IPS DF 19.7 (cell line): ENCODE data around the gene ATP5F1E.
"Not testable (repeated sequence)": the region's sequence is repeated elsewhere in the genome, so short reads cannot be mapped to it uniquely, and the experiment has no call there.

Experiments
- DNase-seq: peaks from one replicate; pipeline ENCODE4 v3.0.0-alpha.2; 2013; ENCODE audit warnings: low read depth, low spot score

The ATP5F1E gene

DNA sequence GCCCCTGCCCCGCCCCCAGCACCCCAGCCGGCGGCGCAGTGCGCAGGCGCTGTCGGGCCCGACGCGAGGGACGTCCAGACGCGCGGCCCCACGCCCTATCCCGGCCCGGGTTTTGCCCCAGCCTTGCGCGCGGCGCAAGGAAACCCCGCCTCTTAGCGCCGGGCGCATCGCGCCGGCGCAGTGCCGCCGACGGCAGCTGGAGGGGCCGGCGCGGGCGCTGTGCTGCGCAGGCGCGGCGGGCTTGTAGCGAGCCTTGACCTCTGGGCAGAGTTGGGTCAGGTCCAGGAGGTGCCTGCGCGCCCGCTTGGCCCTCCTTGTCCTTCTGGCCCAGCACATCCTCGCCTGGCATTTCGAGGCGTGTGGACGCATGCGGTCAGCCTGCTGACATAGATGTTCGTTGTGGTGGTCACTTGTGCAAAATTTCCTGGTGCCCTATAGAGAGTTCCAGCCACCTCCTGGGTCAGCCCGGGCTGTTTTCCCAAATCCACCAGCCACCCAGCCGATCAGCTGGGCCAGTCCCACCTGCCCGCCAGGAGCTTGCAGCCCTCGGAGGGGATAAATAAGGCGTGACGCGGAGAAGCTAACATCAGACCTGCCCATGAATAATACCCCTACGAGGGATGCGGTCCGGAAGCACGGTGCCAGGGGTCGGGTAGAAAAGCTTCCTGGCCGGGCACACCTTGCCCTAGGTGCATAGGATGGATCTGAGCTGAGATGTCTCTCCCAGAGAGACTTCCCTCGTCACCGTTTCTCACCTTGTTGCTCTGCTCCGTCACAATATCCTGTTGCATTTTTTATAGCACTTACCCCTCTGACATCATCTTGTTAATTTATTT, 10.9 kb upstream of the ATP5F1E start:
- DNase-seq, result no peak

DNA sequence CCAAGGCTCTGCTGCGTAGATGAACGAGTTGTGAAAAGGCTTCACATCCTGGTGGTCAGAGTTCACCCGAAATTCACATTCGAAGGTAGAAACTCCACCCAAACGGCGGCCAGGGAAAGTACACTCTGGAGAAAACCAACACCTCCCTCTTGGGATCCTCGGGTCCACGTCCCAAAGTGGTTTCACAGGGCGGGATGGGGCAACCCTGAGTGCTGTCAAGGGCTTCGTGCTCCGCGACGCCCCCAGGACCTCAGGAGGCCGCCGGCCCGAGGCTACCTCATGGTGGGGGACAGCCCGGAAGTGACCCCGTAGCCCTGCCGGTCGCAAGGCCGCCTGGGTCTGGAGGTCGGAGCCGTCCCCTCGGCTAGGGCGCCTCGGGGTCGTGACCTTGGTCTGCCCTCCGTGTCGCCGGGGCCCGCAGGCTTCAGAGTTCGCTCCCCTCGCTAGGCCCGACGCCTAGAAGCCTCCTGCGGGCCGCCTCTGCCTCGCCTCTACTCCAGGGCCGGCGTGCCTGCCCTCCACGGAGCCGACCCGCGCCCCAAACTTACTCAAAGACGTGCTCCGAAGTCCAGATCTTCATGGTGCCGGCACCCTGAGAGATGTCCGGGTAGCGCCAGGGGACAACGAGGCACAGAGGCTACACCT, 10.1 kb upstream of the ATP5F1E start, which contains the start of gene PRELID3B:
TSS of gene PRELID3B (minus strand) at position 636 of the 645 bp plus-strand sequence. CDS start at position 580, 56 bp downstream.
- no peak for DNase-seq

DNA sequence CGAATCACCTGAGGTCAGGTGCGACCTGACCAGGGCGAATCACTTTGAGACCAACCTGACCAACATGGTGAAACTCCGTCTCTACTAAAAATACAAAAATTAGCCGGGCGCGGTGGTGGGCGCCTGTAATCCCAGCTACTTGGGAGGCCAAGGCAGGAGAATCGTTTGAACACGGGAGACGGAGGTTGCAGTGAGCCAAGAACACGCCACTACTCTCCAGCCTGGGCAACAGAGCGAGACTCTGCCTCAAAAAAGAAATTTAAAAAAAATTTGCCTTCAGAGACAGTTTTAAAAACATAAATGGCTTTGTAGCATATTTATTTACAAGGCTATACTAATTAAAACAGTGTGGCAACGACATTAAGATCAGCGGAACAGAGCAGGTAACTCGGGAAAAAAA, 9.4 kb upstream of the ATP5F1E start:
- not testable (repeated sequence) for DNase-seq

DNA sequence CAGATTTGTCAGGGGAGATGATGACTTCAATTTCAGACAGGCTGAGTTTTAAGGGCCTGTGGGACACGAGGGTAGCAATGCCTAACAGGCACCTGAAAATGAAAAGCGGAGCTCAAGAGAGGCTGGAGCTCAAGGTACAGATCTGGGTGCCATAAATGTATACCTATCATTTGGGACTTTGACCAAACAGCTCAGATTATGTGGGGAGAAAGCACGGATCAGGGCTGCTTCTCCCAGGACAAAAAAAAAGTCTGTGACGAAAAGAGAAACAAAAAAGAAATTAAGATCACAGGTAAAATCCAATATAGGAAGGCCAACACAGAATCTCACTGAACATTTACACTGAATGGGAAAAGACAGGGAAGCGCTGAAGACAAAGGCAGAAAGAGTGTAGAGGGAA, 8.5 kb upstream of the ATP5F1E start:
- no peak for DNase-seq

DNA sequence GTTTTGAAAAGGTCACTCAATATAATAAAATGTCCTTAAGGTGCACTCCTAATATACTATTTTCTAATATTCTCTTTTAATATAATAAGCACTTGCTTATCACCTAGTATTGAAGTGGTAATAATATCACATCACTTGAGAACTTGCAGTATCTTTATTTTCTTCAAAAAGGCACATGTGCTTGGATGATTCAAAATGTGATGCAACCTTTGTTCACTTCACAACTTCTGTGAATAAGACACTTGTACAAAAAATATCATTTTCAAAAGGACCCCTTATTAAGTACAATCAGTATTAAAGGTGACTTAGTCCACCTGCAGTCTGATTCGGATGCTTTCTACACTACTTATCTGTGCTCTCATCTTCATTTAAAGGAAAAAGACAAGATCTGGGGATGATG, 7.1 kb upstream of the ATP5F1E start:
- no peak for DNase-seq

DNA sequence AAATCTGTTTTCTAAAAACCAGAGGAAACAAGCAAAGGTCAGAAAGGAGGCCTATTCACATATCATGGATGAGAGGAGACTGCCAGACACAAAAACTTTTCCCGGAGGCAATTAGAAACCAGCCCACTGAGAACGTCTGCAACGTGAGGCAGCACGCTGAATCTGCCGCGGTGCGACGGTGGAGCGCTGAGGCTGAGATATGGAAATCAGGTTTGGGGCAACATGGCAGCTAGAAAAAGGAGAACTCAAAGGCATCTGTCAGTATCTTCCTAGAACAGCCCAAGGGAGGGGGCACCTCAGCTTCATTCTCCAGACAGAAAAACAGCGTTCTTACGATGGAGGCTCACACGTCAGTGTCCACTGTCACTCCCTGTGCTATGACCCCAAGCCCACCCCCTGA, 5.3 kb upstream of the ATP5F1E start:
- DNase-seq, result no peak

DNA sequence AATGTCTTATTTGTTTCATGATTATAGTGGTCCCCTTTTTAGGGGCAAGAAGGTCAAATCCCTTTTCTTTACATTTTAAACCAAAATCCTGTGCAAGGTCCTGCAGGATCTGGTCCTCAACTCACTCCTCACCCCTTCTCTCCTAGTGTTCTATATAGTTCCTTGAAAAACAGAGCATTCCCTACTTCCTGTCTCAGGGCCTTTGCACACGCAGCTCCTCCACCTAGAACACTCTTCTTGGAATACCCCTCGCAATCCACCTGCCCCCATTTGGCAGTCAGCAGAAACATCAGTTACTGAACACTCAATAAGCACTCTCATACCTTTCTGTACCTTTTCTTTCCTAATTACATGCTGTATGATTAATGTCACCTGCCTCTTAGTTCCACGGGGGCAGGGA, 3.2 kb upstream of the ATP5F1E start:
- no peak for DNase-seq

DNA sequence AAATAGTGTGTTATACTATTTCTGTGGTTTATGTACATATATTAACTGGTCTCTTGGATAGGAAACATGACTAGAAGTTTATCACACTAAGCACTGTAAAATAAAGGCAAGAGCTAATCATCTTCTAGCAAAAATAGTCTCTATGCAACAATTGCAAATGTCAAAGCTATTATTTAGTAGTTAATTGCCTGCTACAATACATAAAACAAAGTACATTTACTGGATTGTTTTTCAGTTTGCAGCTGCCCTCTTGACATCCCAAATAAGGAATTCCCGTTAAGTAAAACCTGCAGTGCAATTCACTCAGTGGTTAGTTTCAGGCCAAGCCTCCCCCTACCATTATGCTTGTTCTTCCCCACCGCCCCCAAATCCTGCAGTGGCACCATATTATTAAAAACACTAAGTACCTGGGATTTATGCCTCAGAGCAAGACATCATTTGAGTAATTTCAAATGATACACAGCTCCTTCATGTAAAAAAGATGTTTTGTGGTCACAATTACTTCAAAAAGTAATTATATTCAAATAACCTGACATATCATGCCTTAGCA, 1.6 kb upstream of the ATP5F1E start:
- DNase-seq, result no peak

DNA sequence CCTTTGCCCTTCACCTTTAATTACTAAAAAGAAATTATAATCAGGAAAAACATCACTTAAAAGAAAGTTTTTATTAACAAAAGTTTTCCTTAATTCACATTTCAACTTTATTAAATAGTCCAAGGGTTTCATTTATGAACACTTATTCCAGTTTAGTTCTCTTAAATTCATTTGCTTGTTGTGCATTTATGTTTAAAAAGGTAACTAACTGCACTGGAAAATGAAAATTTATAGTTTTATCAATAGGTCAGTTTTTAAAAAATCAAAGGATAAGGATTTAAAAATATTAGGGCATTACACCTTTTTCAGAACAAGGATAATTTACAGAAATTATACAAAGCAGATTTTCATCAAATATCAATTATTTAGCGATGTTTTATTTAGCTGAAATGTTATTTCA, 958 bp upstream of the ATP5F1E start:
- no peak for DNase-seq

DNA sequence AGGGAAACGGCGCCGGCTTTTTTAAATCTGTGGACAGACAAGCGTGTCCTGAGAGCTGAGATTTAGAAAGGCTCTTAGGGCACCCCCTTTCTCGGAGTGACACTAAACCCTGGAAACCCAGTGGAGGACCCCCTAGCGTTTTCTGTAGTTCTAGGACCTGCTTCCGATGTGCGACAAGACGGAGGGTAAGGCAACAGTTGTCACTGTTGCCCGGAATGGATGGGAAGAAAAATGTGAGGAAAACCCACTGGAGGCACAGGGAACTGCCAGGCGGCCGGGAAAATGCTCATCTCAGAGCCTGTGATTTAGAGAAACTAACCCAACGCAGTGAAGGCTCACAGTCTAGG, 551 bp upstream of the ATP5F1E start:
- no peak for DNase-seq

DNA sequence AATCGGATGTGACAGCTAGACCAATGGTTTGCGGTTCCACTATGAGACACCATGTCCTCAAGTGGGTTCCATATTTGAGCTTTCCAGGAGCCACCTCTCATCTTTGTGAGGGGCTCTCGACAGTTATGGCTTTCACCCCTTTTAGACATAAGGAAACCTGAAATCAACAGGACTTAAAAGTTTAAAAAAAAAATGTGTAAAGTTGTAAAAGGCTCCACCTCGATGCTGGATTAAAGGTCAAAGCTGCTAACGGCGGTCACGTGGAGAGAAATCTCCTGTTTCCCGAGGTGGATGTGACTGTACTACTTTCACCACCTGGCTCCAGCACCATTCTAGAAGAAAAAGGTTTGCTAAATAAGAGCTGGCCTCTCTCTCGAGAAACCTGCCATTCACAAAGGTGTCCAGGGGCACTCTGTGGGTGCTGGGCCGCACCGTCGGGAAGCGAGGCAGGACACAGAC, 542 bp downstream of the ATP5F1E start:
- no peak for DNase-seq

DNA sequence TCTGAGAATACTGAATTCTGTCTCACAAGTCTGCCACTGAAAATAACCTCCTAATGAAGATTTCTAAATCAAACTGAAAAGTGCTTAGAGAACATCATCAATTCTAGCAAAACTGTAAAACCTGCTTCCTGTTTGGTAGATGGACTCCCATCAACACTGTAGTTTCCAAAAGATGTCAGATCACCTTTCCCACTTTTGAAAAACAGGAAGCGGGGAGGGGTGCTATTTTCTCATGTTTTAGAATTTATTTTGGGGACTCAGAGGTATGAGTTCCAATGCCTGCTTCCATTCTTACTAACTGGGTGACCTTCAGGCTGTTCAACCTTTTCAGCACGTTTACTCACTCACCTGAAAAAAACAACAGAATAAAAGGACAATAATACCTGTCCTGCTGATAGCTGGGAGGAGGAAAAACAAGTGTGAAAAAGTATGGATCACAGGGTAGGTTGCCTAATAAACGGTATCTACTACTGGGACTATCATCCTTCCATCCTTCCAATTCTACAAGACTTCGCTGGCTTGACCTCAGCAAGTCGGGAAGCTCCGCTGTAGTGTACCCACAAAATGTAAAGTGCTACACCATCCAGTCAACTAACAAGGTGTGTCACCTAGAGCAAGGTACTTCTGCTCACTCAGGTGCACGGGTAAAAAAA, 1.1 kb downstream of the ATP5F1E start:
- no peak for DNase-seq

DNA sequence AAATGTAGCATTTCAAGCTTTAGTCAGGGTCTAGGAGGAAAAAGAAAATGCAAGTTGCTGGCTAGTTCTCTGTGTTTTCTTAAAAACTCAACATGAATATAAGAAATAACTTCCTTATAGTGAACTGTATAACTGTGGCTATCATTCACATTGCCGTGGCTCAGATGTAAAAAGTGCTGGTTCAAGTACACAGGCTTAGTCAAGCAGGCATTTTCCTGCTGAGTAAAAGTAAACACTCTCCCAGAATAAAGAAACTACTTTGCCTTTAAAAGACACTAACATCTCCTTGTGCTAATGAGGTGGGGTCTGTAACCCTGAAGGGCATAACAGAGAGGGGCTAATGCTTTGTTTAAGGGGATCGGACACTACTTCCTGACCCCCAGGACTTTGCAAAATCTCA, 3.3 kb downstream of the ATP5F1E start:
- DNase-seq, result no peak

DNA sequence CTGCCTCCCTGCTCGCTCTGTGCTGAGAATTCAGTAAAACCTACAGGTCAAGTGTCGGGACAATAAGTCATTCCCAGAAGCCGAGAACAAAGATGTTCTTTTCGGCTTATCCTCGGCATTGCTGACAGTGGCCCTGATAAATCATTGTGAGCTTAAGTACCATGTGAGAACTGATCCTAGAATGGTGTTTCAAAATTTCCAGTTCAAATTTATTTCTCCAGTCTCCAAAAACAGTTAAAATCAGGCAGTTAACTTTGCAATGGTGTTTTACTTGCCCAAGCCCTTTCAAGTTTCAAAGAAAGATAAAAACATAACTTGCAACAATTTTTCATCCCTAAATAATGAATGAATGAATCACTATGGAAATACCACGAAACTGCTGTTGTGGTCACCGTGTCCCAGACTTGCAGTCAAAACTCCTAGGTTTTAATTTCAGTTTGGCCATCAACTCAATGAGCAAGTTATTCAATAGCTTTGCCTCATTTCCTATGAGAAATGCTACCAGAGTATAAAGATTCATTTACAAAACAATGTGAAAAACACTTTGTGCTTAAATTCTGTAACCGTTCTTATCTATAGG, 4.3 kb downstream of the ATP5F1E start:
- DNase-seq, result no peak

DNA sequence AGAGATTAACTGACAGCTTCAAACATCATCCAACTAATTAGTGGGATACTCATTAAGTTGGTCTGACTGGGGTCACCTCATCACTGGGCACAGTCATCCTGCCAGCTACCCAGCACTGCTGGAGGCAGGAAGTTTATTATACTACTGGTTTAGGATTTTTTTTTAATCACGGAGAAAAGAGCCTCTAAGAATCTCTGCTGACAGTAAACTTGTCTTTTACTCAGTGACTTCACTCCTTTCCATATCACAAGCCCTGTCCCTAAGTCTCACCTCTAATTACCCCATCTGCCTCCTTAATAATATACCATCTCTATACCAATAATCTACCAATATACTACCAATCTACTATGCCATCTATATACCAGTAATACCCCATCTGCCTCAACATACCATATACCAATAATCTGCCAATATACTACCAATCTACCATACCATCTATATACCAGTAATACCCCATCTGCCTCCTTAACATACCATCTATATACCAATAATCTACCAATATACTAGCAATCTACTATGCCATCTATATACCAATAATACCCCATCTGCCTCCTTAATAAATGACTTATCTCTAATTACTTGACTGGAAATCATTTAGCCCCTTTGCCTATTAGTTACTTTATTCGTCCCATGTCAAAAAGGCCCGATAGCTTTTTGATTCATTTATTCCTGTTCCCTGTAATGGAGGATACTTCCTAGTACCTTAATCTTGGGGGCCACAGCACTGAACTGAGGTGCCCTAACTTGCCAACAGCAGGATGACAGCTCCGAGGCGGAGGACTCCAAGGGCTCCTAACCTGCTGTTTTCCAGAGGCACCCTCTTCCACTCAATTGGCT, 5.0 kb downstream of the ATP5F1E start:
- no peak for DNase-seq

DNA sequence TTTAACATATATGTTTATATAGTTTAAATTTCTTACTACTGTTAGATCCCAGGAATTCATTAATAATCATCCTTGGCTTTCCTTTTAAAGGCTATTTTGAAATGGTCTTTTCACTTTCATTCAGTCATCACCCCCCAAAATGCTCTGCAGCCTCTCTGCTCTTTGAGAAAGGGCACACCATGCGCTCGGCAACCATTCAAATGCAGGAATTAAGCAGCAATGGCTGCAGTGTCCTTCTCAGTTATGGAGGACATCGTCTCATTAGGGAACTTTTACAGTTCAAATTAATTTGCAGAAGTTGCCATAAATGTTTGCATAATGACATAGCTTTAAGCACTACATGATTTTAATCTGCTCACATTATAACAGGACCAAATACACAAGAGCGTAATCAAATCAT, 6.6 kb downstream of the ATP5F1E start:
- DNase-seq, result no peak

DNA sequence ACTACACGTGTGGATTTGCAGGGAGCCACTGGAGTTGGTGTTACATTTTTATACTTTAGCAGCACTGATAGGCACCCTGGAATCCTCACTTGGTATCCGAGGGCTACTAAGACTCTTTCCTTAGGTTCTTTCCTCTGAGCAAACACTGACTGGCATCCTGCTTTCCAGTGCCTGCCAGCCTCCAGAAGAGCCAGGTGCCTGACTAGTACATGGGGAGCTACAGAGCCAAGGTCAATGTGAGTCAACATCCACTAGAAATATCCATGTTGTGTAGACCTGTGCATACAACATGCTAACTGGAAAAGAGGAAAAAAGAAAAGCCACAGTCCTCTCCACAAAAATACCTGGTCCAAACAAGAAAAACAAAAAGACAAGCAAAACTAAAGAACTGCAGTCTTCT, 7.0 kb downstream of the ATP5F1E start:
- no peak for DNase-seq

DNA sequence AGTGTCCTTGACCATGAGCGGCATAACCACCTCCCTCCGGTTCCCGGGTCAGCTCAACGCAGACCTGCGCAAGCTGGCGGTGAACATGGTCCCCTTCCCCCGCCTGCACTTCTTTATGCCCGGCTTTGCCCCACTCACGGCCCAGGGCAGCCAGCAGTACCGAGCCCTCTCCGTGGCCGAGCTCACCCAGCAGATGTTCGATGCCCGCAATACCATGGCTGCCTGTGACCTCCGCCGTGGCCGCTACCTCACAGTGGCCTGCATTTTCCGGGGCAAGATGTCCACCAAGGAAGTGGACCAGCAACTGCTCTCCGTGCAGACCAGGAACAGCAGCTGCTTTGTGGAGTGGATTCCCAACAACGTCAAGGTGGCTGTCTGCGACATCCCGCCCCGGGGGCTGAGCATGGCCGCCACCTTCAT, 8.0 kb downstream of the ATP5F1E start:
- DNase-seq, result no peak

DNA sequence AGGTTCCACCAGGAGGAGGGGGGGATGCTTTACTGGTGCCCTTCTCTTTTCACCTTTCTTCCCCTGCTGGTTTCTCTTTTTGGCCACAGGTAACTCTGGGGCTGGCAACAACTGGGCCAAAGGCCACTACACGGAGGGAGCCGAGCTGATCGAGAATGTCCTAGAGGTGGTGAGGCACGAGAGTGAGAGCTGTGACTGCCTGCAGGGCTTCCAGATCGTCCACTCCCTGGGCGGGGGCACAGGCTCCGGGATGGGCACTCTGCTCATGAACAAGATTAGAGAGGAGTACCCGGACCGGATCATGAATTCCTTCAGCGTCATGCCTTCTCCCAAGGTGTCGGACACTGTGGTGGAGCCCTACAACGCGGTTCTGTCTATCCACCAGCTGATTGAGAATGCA, 8.5 kb downstream of the ATP5F1E start:
- DNase-seq, result no peak

DNA sequence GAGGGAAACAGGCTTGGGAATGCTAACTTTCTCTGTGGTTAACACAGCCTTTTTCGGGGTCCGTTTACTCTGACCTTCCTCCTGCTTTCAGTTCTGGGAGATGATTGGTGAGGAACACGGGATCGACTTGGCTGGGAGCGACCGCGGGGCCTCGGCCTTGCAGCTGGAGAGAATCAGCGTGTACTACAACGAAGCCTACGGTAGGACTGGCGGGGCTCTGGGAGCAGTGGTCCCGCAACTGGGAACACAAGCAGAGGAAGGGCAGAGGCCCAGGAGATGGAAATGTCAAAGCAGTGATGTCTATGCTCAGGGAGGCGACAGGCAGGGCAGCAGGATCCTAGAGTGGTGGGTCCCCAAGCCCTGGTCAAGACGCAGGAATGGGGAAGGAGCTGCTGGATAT, 9.4 kb downstream of the ATP5F1E start:
- DNase-seq, result no peak

DNA sequence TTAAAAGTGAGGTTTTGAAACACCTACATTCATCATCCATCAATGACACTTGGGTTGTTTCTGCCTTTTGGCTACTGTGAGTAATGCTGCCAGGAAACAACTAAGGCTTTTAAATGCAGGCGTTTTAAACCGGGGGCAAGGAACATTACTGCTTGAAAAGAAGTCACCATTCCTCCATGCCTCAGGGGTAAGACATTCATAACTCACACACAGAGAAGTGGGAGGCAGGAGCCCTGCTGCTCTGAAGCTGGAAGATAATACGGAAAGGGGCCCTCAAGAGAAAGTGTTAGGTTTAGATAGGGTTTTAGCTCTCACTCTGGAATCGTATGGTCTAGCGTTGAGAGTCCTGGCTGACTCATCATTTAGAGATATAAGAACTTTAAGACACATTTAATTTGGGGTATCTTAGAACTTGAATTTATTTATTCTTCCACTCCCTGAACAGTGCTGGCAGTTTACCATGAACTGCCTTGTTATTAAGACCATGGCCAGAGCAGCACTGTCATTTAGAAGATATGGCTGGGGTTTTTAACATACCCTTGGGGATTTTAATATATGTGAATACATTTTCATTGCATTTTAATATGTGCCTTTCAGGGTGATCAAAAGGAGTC, 11.1 kb downstream of the ATP5F1E start:
- DNase-seq, result no peak
